C4-2B (cell line): Measurements from ENCODE around the gene LGR6.
"Not testable (repeated sequence)": the region's sequence is repeated elsewhere in the genome, so short reads cannot be mapped to it uniquely, and the experiment has no call there.

Experiments used
- CTCF ChIP-seq: fragments of 450-650 bp; conservative IDR thresholded peaks from 2 replicates; pipeline ENCODE4 v1.5.1; 2017; ENCODE audit warnings: mild to moderate bottlenecking
- ZFX ChIP-seq: fragments of 450-650 bp; IDR thresholded peaks from 2 replicates; pipeline ENCODE4 v1.6.1; 2017

GRCh38 chr1:202145744-202146140 is 47.9 kb upstream of the LGR6 start:
- TF ChIP-seq CTCF, ZFX: not testable (repeated sequence)
